GM19455 (cell line): Measurements from ENCODE around the gene TNF.
"Not testable (repeated sequence)": the region's sequence is repeated elsewhere in the genome, so short reads cannot be mapped to it uniquely, and the experiment has no call there.

Source experiments
- ATAC-seq: cut with Tn5 transposase; IDR thresholded peaks from one replicate; pipeline ENCODE4 v1.9.1; 2021; ENCODE audit not compliant: unreplicated experiment

The TNF gene

DNA sequence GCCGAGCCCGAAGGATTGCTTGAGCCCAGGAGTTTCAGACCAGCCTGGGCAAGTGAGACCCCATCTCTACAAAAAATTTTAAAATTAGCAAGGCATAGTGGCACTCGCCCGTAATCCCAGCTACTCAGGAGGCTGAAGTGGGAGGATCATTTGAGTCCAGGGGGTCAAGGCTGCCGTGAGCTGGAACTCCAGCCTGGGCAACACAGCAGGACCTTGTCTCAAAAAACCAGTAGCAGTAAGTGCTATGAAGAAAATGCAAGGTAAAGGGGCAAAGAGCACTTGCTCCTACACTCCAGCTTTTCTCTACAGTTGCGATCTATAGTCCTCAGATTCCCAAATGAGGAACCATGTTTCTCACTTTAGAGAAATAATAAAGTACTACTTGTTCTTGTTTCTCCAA lies 31.7 kb upstream of the TNF start:
- ATAC-seq, result no peak

DNA sequence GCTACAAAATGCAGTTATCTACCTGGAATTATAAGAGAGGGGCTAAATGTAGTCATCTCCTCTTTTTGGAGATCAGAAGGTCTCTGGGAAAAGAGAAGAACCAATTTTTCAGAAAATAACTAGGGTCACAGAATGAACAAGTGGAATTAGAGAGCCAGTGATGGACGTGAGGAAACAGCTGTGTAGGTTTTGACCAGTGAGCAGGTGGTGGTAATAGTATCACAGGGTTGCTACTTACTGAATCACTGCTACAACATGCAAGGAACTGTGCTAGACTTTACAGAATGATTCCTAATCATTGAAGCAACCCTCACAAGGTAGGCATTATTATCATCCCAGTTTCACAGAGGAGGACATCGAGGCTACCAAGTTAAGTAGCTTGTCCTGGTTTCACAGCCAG lies 30.7 kb upstream of the TNF start:
- no peak for ATAC-seq

DNA sequence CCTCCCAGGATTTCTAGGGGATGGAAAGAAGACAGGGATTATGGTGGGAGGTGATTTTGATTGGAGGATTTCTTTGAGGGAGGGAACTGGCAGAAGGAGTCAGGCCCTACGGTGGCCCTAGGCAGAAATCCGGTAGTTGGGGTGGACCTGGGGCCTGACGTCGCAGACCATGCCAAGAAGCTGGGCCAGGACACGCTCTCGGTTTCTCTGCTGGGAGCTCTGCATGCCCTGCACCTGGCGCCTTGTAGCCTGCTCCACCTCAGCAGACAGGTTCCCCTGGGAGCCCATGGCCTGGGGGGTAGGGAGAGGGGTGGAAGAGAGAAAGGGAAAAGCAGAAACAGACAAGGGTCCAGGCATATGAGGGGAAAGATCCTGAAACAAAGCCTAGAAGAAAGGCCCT lies 30.1 kb upstream of the TNF start:
- no peak for ATAC-seq

DNA sequence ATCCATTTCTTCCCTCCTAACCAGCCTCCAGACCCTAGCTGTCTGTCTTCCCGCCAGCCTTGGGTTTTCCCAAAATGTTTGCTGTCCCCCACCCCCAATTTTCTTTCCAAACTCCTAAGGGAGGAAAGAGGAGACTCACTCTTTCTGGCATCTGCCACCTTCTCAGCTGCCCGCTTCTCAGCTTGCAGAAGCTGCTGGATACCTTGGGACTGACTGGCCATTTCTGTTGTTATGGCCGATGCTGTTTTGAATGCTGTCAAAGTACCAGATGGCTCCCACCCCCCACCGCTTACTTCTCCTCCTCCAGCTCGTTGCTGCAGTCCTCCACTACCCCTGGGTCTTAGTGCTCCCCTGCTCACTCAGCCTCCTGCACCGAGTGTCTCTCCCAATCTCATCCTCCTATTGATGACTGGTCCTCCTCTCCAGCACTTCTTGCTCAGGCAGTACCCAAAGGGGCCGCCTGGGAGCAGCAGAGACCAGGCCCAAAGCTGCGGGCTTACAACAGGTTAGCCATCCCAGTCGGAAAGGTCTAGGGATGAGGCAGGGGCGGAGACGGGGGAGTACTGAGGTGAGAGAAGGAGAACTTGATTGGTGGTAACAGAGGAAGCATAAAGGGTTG lies 28.9 kb upstream of the TNF start, which contains the start of gene ATP6V1G2:
TSS of gene ATP6V1G2 (minus strand) at position 270 of the 619 bp plus-strand sequence. CDS start at position 221, 49 bp downstream.
- ATAC-seq, result no peak

DNA sequence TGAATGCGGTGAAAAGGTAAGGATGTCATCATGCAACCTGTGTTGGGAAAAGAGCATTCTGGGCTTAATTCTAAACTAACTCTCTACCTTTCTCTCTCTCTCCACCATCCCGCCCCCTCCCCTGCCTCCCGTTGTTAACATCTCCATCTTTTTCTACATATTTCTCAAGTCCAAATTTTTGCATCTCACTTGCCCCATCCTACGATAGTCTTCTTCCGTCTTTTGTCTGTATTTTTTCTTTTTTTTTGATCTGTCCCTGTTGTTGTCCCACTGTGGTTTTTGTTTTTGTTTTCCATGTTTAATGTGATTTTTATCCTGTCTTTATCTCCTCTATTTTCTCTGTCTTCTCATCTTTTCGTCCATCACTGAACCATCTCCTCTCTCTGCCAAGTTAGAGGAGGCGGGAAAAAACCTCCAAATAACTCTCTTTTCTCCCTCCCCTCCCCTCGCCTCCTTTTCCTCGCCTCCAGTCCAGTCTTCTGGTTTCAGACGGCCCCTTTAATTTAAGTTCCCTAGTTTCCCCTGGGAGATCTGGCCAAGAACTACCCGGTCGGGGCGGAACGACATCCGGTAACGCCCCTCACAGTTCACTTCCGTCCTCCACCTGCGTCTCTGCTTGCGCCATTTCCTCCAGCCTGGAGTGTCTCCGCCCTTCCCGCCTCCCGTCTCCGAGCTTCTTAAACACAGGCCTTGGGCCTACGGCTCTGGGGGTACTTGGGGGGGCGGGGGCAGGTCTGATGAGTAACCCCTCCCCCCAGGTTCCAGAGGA lies 28.2 kb upstream of the TNF start, which contains the start of gene NFKBIL1:
TSS of gene NFKBIL1 (plus strand) at position 651 of the 769 bp plus-strand sequence. CDS start at position 738, 87 bp downstream.
- peak; percentile 63 for ATAC-seq

DNA sequence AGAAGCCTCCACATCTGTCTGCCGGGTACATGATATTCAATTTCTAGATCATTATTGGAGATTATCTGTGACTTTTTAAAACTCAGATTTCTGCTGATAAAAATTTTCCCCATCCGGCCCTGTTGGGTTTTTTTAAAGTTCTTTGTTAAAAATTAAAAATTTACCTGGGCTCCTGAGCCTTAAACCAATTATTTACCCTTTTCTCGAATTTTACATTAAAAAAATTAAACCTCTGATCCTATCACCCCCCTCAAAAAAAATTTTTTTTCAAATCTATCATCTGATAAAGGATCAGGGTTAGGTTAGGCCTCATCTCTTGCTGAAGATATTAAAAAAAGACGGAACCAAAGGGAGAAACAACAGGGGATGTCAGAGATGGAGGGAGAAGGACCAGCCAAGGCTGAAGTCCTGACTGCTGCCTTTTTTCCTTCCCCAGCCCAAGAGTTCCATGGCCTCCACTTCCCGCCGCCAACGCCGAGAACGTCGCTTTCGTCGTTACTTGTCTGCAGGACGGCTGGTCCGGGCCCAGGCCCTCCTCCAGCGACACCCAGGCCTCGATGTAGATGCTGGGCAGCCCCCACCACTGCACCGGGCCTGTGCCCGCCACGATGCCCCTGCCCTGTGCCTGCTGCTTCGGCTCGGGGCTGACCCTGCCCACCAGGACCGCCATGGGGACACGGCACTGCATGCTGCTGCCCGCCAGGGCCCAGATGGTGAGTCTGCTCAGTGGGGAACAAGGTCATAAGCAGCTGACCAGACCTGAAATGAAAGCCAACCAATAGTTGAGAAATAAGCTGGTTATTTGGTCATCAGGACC lies 27.4 kb upstream of the TNF start:
- no peak for ATAC-seq

DNA sequence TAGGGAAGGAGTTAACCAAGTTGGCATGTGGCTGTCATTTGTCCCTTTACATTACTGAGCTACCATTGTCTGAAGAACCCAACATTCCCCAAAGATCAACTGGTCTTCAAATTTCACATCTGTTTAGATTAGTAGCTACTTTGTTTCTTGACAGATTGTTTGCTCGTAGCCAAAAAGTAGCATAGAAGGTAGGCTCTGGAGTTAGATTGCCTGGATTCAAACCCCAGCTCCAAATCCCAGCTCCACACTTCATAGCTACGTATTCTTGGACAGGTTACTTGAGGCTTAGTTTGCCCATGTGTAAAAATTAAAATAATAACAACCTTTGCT lies 26.9 kb upstream of the TNF start:
- ATAC-seq, result no peak

DNA sequence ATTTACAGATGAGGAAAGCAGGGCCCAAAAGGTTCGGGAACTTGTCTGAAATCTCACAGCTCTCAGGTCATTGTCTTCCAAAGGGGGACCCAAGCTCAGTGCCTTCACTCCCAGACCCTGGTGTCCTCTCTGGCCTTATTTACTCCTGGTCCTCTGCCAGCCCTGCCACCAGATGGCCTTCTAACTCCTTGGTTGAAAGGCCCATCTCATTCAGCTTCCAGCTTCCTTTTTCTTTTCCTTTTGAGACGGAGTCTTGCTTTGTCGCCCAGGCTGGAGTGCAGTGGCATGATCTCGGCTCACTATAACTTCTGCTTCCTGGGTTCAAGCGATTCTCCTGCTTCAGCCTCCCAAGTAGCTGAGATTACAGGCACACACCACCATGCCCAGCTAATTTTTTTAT lies 24.0 kb upstream of the TNF start:
- not testable (repeated sequence) for ATAC-seq

DNA sequence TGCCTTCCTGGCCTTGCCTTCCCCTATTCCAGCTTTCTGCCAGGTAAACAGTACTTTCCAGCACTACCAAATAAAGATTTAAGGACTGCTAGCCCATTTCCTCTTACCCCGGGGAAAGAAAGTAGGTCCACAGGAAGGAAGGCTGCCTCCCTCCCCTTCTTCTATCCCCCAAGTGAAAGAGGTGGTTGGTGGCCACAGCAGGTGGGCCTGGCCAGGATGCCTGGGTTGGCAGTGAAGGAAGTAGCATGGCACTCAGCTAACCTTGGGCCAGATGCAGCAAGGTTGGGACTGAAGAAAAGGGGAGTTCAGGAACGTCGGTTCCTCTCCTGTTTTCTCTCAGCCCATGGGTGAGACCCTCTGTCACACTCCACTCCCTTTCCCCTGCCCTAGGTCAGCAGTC lies 19.1 kb upstream of the TNF start:
- no peak for ATAC-seq

DNA sequence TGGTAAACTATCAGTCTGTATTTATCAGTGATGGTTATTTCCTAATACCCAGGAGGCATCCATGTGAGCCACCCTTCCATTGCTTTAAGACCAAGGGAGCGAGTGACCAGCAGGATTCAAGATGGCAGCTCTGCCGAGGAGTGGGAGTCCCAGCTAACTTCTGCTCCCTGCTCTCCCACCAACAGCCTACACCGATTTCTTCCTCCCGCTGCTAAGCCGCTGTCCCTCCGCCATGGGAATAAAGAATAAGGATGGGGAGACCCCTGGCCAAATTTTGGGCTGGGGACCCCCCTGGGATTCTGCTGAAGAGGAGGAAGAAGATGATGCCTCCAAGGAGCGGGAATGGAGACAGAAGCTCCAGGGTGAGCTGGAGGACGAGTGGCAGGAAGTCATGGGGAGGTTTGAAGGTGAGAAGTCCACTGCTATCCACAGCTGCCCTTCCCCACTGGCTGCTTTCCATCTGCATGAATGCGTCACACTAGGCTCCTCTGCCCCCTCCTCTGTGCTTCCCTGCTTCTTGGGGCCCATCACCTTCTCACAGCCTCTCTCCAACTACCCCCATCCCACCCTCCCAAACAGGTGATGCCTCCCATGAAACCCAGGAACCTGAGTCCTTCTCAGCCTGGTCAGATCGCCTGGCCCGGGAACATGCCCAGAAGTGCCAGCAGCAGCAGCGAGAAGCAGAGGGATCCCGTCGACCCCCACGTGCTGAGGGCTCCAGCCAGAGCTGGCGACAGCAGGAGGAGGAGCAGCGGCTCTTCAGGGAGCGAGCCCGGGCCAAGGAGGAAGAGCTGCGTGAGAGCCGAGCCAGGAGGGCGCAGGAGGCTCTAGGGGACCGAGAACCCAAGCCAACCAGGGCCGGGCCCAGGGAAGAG lies 17.7 kb upstream of the TNF start:
- ATAC-seq, result no peak

DNA sequence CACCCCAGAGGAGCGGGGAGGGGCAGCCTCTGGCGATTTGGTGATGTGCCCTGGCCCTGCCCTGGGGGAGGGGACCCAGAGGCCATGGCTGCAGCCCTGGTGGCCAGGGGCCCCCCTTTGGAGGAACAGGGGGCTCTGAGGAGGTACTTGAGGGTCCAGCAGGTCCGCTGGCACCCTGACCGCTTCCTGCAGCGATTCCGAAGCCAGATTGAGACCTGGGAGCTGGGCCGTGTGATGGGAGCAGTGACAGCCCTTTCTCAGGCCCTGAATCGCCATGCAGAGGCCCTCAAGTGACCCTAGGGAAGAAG lies 17.1 kb upstream of the TNF start:
- no peak for ATAC-seq

DNA sequence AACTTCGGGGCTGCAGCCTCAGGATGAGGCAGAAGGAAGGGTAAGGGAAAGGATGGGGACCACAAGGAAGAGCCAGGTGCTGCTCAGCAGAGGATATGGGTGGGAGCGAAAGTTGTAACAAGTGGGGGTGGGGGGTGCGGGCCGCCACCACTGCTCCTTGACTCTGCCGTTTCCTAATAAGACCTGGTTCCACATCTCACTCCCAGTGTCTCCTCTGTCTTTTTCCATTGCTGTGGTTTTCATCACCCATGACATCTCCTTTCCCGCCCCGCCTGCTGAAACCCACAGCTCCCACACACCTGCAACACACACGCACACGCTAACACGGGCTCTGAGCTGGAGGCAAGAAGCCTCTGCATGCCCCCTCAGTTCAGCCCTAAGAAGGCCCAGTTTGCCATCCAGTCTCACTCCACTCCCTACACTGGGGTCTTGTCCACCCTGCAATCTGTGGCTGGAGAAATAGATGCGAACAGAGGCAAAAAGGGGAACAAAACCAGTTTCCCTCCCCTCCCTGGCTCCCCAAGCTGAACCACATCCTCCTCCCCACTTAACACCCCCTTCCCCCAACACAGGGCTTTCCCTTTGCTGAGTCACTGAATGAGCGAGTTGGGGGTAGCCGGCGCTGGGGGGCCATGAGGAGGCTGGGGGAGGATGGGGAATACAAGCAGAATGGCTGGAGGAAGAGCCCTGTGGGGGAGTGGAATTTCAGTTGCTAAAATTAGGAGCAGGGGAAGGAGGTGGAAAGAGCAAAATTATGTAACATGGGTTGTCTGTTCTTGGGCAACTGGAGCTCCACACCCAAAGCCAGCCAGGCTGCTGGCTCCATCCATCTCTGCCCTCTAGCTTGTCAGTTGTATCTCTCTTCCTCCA lies 16.5 kb upstream of the TNF start:
- ATAC-seq, result no peak

DNA sequence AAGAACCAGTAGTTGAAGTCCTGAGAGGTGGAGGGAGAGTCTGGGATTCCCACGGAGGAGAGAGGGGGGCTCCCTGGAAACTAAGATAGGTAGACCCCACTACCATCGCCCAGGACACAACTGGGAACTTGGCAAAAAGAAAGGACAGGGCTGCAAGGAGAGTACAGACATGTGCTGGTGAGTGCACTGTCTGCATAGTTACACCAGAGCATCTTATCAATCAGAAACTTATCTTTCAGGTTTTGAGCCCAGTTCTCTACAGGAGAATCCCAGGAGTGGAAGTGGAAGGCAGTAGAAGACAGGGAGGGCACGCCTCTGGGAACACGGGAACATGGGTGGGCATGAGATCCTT lies 15.8 kb upstream of the TNF start:
- ATAC-seq, result peak; percentile 11

DNA sequence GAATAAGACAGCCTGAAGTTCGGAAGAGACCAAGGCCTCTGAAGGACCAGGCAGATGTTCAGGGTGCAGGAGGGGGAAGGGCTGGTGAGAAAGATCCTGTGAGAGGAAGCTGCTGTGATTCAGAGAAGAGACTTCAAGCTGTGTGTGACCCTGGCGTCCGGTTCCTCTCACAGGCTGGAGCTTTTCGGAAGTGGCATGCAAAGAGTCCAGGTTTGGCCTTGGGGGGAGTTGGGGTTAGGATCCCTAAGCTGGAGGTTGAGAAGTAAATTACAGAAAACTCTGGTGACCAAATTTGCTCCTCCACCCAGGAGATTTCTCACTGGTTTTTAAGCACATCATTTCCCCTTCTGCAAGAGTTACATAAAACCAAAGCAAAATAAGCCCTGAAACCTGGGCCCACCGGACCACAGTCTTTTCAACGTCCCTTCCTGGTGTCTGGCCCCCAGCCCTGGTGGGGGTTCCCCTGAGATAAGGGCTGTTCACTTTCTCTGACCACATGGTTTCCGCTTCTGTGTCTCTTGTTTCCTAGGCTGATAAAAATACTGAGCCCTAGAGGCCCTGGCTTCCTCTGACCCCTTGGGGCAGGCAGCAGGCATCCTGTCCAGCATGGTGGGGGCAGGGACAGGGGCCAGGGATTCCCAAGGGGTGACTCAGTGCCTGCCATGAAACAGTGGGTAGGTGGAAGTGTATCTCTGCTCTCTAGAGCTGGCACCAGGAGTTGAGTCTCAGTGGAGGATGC lies 15.2 kb upstream of the TNF start:
- ATAC-seq, result peak; percentile 58

DNA sequence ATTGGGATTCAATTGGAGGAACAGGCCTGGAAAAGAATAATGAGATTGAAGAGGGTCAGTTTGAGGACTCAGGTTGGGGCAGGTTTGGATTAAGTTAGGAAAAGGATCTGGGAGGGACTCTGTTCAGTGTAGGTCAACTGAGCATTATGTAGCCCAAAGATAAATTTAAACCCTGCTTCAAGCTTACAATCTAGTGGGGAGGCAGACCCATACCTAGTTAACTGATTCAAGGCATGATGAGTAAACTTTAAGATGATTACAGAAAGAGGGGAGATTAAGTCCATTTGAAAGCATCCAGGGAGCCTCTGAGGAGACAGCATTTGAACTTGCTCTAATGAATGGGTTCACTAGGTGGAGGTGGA lies 14.7 kb upstream of the TNF start:
- ATAC-seq, result no peak

DNA sequence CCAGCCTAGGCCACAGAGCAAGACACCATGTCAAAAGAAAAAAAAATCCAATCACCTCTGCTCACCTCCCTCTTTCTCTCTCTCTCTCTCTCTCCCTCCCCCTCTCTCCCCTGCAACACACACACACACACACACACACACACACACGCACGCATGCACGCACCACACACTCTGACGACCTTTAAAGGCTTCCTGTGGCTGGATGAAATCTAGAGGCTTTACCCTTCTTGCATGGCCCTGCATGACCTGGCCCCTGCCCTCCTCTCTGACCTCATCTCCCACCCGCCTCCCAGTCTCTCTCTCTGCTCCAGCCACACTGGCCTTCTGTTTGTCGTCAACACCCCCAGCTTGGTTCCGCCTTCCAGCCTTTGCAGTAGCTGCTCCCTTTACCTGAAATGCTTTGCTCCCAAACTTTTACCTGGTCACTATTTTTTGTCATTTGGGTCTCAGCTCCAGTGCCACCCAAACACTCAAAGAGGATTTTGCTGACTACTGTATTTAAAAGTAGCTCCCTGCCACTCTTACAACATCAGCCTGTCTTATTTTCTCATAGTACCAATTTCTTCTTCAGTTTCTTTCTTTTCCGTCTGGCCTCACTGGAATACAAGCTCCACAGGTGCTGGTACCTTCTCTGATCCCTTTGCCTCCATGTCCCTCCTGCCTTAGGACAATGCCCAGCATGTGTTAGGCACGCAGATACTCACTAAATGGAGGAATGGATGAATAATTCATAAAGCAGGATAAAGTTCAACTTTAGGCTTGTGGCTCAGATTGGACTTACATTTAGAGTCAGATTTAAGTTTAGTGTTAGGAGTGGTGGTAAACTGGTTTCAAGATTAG lies 7.6 kb upstream of the TNF start:
- no peak for ATAC-seq

DNA sequence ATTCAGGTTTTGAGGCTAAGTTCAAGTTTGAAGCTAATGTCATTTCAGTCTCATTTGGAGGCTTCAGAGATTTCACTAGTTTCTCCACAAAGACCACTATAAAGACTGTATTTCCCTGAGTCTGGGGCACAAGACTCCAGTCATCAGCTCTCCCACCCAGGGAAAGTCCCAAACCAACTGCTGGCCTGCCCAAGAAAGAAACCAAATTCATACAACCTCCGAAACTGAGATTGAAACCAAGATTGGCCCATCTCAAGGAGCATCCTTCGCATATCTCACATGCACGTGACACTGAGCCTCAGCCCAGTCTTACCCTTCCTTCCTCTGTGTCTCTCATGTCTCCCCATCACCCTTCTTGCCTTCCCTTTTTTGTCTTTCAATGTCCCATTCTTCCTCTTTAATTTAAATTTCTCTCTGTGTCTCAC lies 6.8 kb upstream of the TNF start:
- ATAC-seq, result peak; percentile 66

DNA sequence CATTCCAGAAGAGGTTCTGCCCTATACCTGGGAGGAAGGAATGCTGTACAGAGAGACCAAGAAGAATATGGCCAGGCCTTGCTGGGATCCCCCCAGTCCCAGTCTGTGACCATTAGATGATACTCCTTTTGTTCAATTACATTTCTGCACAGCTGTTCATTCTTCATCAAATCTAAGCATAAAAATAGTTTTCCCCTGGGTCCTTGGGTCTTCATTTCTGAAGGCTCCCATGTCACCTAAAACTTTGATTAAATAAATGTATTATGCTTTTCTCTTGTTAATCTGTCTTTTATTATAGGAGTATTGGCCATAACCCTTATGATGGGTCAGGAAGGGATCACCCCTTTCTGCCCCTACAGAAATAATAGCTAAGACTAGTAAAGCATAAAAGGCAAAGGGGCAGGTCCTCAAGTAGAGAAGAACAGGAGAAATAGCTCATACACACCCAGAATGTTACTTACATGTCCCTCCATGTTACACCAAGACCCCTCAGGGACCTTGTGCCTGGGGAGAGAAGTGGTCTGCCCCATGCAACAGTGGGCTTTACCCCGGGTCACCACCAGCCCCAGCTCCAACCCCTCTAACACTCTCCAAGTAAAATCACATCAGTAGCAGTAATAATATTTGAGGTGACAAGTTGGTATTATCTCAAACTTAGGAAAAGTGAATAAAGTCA lies 5.4 kb upstream of the TNF start:
- ATAC-seq, result no peak
